RWPE2 (cell line): ENCODE measurements around the gene SNAPC1.
A peak's percentile ranks its signal among the peaks of the same experiment; 100 is the strongest.

Experiments
- ATAC-seq: fragments of 200-7000 bp; cut with Tn5 transposase; 3 replicates; pipeline ENCODE4 v1.9.1; 2021; ENCODE audit warnings: low read depth
- DNase-seq: peaks from one replicate; pipeline ENCODE4 v3.0.0-alpha.2; 2020; ENCODE audit warnings: low spot score
- H3K27ac ChIP-seq: fragments of 450-650 bp; 2 replicates; pipeline ENCODE4 v1.5.1; 2017; ENCODE audit warnings: mild to moderate bottlenecking; ENCODE audit not compliant: poor library complexity, severe bottlenecking
- H3K27me3 ChIP-seq: fragments of 250-450 bp; sonication (Bioruptor Pico); 2 replicates; pipeline ENCODE4 v1.5.1; 2021; ENCODE audit warnings: mild to moderate bottlenecking, moderate library complexity; ENCODE audit not compliant: insufficient read depth, poor library complexity, severe bottlenecking
- H3K36me3 ChIP-seq: fragments of 250-450 bp; sonication (Bioruptor Pico); 2 replicates; pipeline ENCODE4 v1.5.1; 2020; ENCODE audit warnings: low read depth, mild to moderate bottlenecking, moderate library complexity
- H3K4me1 ChIP-seq: fragments of 250-450 bp; sonication (Bioruptor Pico); 2 replicates; pipeline ENCODE4 v1.5.1; 2021; ENCODE audit warnings: mild to moderate bottlenecking, moderate library complexity; ENCODE audit not compliant: insufficient read depth, poor library complexity, severe bottlenecking
- H3K4me3 ChIP-seq: fragments of 250-450 bp; sonication (Bioruptor Pico); 2 replicates; pipeline ENCODE4 v1.5.1; 2021; ENCODE audit warnings: mild to moderate bottlenecking, moderate library complexity; ENCODE audit not compliant: severe bottlenecking
- H3K9me3 ChIP-seq: fragments of 250-450 bp; sonication (Bioruptor Pico); 2 replicates; pipeline ENCODE4 v1.5.1; 2021; ENCODE audit warnings: mild to moderate bottlenecking, moderate library complexity; ENCODE audit not compliant: severe bottlenecking
- TF ChIP-seq, protein P1 (sequence below): fragments of 450-650 bp; IDR thresholded peaks from one replicate; pipeline ENCODE4 v1.5.1; 2017; ENCODE audit warnings: mild to moderate bottlenecking, moderate library complexity; ENCODE audit not compliant: poor library complexity, severe bottlenecking

SNAPC1 gene, protein sequence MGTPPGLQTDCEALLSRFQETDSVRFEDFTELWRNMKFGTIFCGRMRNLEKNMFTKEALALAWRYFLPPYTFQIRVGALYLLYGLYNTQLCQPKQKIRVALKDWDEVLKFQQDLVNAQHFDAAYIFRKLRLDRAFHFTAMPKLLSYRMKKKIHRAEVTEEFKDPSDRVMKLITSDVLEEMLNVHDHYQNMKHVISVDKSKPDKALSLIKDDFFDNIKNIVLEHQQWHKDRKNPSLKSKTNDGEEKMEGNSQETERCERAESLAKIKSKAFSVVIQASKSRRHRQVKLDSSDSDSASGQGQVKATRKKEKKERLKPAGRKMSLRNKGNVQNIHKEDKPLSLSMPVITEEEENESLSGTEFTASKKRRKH

DNA sequence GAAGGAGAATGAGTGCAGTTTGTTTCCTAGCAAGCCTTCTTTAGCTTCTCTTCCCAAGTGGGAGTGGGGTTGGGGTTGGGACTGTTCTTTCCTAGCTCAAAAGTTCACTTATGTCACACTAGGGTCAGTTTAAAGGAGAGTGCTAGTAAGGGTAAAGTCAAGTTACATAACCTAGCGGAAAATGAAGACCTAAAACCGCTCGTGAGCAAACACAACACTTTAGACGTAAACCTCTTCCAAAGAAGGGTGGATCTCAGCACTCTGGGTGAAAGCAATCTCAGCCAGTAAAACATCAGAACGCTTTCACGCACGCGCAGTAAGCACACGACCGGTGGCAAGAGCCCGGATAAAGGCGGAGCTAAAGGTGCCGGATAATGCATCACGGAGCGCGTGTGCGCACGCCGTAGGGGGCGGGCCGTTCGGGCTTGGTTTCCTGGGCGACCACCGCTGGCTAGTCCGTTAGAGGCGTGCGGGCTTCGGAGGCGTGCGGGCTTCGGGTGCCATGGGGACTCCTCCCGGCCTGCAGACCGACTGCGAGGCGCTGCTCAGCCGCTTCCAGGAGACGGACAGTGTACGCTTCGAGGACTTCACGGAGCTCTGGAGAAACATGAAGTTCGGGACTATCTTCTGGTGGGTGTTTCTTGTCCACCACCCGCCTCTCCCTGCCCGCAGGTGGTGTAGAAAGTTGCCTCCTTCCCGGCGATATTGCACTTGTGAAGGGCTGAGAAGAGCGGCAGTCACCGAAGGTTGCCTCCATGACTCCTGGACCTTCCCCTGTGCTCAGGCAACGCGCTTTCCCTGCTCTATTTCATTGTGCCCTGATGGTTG lies at the start of gene SNAPC1:
Gene SNAPC1, plus strand, starts transcription at position 462 of the 828 bp plus-strand sequence. Its CDS starts 41 bp downstream, at position 503.
- DNase-seq (peak; percentile 99), ATAC-seq (peak; percentile 89)
- Histone ChIP-seq H3K9me3 (no peaks in the 10 kb centered on the region), H3K36me3 (peaks cover 32% of the 10 kb centered on the region), H3K27me3 (no peaks in the 10 kb centered on the region), H3K4me3 (peak within 1 kb of the TSS; percentile 43), H3K4me1 (peaks cover 18% of the 10 kb centered on the region), H3K27ac (peak within 1 kb of the TSS; percentile 60)
- TF ChIP-seq, protein P1, sequence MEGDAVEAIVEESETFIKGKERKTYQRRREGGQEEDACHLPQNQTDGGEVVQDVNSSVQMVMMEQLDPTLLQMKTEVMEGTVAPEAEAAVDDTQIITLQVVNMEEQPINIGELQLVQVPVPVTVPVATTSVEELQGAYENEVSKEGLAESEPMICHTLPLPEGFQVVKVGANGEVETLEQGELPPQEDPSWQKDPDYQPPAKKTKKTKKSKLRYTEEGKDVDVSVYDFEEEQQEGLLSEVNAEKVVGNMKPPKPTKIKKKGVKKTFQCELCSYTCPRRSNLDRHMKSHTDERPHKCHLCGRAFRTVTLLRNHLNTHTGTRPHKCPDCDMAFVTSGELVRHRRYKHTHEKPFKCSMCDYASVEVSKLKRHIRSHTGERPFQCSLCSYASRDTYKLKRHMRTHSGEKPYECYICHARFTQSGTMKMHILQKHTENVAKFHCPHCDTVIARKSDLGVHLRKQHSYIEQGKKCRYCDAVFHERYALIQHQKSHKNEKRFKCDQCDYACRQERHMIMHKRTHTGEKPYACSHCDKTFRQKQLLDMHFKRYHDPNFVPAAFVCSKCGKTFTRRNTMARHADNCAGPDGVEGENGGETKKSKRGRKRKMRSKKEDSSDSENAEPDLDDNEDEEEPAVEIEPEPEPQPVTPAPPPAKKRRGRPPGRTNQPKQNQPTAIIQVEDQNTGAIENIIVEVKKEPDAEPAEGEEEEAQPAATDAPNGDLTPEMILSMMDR: no peak

DNA sequence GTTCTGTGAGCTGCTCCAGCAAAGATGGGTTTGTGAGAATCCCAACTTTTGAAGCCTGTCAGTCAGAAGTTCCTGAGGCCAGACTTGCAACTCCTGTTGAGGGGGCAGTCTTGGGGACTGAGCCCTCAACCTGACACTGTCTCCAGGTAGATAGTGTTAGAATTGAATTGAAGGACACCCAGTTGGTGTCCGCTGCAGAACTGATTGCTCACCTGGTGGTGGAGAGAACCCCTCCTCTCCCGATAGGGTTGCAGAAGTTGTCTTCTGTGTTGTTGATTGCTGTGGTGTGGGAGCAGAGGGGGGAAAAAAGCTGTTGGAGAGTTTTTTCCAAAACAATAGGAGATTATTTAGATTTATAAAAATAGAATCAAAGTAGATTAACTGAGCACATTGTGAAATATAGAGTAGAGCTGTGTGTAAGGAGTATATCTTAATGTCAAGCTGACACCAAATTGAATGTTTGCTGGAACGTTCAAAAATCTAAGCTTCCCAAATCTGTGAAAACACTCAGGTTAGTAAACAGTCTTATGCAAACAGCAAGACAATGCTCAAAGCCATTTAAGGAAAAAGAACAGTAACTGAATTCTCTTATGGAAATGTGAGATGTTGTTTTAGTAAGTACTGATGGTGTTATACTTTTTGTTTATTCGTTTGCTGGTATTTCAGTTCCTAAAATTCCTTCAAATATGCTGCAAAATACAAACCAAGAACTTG lies 48.3 kb upstream of the SNAPC1 start:
- TF ChIP-seq, protein P1: no peak
- Histone ChIP-seq H3K36me3 (peaks cover 82% of the 10 kb centered on the region), H3K27me3 (no peaks in the 10 kb centered on the region), H3K4me3 (peak overlapping the region; percentile 1), H3K4me1 (peaks cover 88% of the 10 kb centered on the region), H3K9me3 (no peaks in the 10 kb centered on the region), H3K27ac (peak overlapping the region; percentile 46)
- DNase-seq: no peak
- ATAC-seq: peak; percentile 22

DNA sequence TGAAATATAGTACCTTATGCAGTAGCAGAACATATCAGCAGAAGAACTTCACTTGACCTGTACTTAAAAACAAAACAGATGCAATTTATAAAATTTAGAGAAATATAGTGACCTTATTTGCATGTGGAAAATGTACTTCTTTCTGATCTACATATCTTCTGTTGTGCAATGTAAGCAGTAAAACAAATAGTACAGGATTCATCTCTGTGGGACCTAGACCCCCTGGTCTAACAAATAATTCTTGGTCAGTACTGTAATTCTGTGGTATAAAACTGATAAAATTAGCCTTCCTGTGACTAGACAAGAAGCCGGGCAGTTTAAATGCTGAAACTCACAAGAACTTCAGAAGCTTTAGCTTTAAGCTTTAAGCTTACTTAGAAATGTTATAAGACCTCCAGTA lies 45.3 kb upstream of the SNAPC1 start:
- H3K27ac ChIP-seq: peak overlapping the region; percentile 46
- ATAC-seq (no peak), DNase-seq (no peak)
- H3K4me3 ChIP-seq: no peak overlapping the region
- H3K4me1 ChIP-seq: peaks cover 86% of the 10 kb centered on the region
- no peaks in the 10 kb centered on the region for H3K27me3 ChIP-seq
- no peaks in the 10 kb centered on the region for H3K9me3 ChIP-seq
- TF ChIP-seq, protein P1: no peak
- peaks cover 89% of the 10 kb centered on the region for H3K36me3 ChIP-seq

DNA sequence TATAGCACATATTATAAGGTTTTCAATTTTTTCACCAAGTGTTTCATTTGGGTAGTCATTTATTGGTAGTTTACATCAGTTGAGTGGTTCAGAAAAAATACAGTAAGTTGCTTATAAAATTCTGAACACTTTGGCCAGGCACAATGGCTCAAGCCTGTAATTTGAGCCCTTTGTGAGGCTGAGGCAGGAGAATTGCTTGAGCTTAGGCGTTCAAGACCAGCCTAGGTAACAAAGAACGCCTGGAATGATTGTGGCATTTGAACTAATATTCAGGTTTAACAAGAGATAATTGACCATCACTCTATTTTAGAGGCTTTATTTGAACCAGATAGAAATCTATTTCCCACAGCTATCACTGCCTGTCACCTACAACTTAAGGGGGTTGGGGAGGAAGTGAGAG lies 44.2 kb upstream of the SNAPC1 start:
- TF ChIP-seq, protein P1: no peak
- H3K36me3 ChIP-seq: peaks cover 92% of the 10 kb centered on the region
- H3K4me1 ChIP-seq: peaks cover 81% of the 10 kb centered on the region
- DNase-seq (no peak), ATAC-seq (0 out of 3 replicates have a peak, but pooled peaks have one; percentile 0)
- no peak overlapping the region for H3K4me3 ChIP-seq
- no peaks in the 10 kb centered on the region for H3K9me3 ChIP-seq
- peak overlapping the region; percentile 46 for H3K27ac ChIP-seq
- H3K27me3 ChIP-seq: no peaks in the 10 kb centered on the region
